ENCODE results near the gene PHTF2.

GRCh38 chr7:77917500-77918262 is 119.1 kb downstream of the PHTF2 start:
- no peak for TF ChIP-seq CTCF (IDR thresholded peaks at IDR 0.05)
- no peak for TF ChIP-seq POLR2AphosphoS5 (IDR thresholded peaks at IDR 0.05)
- TF ChIP-seq POLR2A (IDR thresholded peaks at IDR 0.05), result no peak

Data from transverse colon (tissue), 4 donors.